Uterus (tissue), 2 donors: Measurements from ENCODE around the gene KASH5.

Experiments used
- CTCF ChIP-seq, 4 experiments: fragments of 200-600 bp in 2 of 4; fragments of 450-650 bp in 2 of 4; sonication (generic) in 2 of 4; IDR thresholded peaks; one replicate each; pipeline ENCODE4 v1.5.1; 2016 to 2019; ENCODE audit warnings: antibody characterized with exemption in 4 of 4, mild to moderate bottlenecking in 2 of 4, moderate library complexity in 1 of 4
- POLR2A ChIP-seq, 2 donors: fragments of 450-650 bp; IDR thresholded peaks; one replicate each; pipeline ENCODE4 v1.6.1; 2016; ENCODE audit warnings: antibody characterized with exemption in 2 of 2, mild to moderate bottlenecking in 1 of 2, moderate library complexity in 1 of 2

- TF ChIP-seq CTCF (IDR thresholded peaks at IDR 0.05), result no peak
- TF ChIP-seq POLR2A (IDR thresholded peaks at IDR 0.05), result no peak
Measured at GRCh38 chr19:49359851-49360820, 27.9 kb upstream of the KASH5 start.
